ENCODE data around the gene UBE2G2.

UBE2G2 gene

DNA sequence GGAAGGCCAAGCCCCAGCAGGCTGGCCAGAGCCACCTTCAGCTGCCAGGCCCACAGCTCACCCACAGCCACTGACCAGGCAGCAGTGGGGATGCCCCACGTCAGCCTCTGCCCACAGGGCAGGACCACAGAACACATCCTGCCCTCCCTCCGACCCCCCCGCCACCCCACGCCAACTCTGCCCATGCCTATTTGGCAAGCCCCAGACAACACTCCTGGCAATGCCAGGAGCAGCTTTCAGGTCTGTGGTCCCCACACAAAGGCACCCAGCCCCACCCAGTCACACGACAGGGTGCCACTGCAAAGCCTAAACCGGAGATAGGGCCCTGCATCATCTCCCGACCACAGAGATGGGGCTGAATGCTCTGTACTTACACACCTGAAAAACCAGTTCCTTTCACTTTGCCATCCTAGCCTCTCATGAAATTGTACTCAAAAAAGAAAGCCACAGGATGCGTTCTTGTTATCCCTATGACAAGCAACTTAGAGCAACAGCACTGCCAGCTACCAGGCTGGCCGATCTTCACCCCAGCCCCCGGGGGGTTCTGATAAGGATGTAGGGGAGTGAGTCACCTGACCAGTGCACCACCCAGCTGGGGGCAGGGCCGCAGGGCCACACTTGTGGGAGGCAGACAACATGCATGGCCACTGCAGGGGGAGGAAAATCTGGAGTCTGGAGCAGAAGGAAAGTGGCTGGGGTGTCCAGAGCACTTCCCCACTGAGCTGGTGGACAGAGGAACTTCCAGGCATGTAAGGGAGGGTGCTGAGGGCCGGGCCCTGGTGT, 36.2 kb downstream of the UBE2G2 start:
- TF ChIP-seq, protein P1, sequence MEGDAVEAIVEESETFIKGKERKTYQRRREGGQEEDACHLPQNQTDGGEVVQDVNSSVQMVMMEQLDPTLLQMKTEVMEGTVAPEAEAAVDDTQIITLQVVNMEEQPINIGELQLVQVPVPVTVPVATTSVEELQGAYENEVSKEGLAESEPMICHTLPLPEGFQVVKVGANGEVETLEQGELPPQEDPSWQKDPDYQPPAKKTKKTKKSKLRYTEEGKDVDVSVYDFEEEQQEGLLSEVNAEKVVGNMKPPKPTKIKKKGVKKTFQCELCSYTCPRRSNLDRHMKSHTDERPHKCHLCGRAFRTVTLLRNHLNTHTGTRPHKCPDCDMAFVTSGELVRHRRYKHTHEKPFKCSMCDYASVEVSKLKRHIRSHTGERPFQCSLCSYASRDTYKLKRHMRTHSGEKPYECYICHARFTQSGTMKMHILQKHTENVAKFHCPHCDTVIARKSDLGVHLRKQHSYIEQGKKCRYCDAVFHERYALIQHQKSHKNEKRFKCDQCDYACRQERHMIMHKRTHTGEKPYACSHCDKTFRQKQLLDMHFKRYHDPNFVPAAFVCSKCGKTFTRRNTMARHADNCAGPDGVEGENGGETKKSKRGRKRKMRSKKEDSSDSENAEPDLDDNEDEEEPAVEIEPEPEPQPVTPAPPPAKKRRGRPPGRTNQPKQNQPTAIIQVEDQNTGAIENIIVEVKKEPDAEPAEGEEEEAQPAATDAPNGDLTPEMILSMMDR (IDR thresholded peaks at IDR 0.05; ENCODE audit: low read depth, low read length) = no peak
- no peak for DNase-seq (ENCODE audit: extremely low read depth, low read depth)

DNA sequence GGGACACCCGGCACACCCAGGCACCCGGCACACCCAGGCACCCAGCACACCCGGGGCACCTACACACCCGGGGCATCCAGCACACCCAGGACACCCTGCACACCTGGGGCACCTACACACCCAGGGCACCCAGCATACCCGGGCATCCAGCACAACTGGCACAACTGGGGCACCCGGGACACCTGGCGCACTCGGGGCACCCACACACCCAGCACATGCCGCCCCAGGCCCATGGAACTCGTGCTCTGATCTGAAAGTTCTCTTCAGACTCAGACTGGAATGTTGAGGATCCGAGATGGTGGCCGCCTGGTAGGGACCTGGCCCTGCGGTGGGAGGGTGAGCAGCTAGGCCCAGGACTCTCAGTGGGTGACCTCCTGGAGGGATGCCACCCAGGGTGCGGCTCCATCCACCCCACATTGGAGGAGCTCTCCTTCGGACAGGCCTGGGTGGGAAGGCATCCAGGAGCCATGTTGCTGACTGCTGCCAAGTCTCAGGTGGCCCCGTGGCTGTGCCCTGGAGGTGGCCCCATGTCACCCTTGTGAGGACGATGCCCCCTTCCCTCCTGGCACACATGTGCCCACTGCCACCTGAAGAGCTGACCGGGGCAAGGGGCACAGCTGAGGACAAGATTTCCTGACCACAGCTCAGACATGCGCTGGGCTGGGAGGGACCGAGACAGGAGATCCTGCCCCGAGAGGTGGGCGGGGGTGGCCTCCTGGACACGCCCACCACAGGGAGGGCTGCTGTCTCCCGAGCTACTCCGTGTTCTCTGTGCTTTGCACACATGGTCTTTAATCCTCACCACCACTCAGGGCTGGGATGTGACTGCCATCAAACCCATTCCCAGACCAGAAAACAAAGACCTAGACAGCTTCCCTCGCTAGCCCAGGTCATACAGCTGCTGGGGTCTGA, 37.0 kb downstream of the UBE2G2 start:
- TF ChIP-seq, protein P1 (IDR thresholded peaks at IDR 0.05; ENCODE audit: low read depth, low read length) = no peak

DNA sequence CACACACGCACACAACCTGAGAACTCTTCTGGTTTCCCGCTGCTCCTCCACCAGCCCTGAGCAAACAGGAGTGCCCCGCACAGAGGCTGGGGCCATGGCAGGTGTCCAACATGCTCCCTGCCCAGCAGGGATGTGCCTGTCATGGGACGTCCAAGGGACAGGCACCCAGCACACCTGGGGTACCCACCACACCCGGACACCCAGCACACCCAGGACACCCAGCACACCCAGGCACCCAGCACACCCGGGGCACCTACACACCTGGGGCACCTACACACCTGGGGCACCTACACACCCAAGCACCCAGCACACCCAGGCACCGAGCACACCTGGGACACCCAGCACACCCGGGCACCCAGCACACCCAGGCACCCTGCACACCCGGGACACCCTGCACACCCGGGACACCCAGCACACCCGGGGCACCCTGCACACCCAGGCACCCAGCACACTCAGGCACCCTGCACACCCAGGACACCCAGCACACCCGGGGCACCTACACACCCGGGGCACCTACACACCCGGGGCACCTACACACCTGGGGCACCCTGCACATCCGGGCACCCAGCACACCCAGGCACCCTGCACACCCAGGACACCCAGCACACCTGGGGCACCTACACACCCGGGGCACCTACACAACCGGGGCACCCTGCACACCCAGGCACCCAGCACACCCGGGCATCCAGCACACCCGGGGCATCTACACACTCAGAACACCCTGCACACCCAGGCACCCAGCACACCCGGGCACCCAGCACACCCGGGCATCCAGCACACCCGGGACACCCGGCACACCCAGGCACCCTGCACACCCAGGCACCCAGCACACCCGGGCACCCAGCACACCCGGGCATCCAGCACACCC, 37.9 kb downstream of the UBE2G2 start:
- no peak for DNase-seq (ENCODE audit: extremely low read depth, low read depth)
- TF ChIP-seq, protein P1 (IDR thresholded peaks at IDR 0.05; ENCODE audit: low read depth, low read length) = no peak

More for the DNA sequence above, 37.0 kb downstream of the UBE2G2 start:
- DNase-seq (ENCODE audit: extremely low read depth, low read depth) = no peak

DNA sequence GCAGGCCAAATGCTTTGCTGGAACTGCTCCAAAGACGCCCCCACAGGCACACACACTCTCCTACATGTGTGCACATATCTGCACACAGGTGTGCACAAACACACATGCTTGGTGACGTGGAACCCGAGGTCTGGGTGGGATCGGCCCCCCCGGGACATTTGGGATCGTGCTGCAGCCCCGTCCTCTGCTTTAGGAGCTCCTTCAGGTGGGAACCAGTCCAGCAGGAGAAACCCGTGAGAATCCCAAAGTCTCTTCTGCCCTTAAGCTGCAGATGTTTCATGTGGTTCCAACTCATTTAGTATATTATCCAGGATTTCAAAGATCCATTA, 38.6 kb downstream of the UBE2G2 start:
- DNase-seq (ENCODE audit: extremely low read depth, low read depth) = no peak
- TF ChIP-seq, protein P1 (IDR thresholded peaks at IDR 0.05; ENCODE audit: low read depth, low read length) = no peak

DNA sequence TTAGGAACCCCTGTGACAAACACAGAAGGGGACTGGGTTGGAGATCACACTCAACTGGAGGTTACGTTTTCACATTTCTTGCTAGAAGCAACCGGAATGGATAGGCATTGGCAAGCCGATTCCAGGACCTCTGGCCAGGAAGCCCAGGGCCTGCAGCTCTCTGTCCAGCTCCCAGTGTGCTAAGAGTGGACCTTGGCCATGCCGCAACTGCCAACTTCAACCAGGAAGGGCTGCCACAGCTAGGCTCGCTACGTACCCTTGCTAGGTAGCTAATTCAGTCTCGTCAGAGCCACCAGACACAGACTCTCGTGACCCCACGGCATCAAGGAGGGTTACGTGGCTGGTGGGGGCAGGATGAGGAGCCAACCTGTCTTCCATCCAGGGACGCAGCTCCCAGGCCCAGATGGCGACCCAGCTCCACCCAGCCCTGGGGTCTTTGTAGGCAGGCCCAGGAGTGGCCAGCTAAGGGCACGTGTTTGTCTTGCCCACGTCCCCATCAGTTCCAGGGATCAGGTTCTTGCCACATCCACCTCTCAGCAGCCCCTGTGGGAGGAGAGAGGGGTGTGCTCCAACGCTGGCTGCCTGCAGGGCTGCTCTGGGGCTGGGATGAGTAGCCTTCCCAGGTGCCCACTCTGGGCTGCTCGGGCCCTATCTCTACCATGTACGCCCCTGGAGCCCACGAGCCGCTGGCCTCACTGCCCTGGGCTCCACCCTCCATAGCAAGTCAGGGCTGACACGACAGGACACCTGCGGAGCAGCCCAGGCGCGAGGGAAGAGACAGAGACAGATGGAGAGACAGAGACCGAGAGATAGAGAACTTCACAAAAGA, 39.2 kb downstream of the UBE2G2 start:
- TF ChIP-seq, protein P1 (IDR thresholded peaks at IDR 0.05; ENCODE audit: low read depth, low read length) = no peak
- DNase-seq (ENCODE audit: extremely low read depth, low read depth) = no peak

DNA sequence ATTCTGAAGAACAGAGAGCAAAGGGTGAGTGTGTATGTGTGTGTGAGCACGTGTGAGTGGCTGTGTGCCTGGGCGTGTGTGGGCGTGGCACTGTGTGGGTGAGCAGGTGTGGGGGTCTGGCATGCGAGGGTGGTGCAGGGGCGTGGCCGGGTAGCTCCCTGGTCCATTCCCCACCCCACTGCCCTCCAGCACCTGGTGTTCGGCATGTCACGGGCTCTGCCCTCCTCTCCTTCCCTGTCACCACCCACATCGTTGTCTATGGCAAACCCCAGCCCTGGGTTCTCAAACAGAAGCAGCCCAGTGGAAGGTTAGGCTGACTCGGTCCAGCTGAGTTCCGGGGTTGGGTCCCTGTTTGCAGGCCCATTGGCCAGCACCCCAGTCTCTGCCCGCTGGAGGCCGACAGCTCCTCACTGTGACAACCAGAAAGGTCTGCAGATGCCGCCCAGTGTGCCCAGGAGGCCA, 39.8 kb downstream of the UBE2G2 start:
- TF ChIP-seq, protein P1 (IDR thresholded peaks at IDR 0.05; ENCODE audit: low read depth, low read length) = no peak
- no peak for DNase-seq (ENCODE audit: extremely low read depth, low read depth)

Data from AG09319 (cell line).